ENCODE results near the gene COP1.

DNA sequence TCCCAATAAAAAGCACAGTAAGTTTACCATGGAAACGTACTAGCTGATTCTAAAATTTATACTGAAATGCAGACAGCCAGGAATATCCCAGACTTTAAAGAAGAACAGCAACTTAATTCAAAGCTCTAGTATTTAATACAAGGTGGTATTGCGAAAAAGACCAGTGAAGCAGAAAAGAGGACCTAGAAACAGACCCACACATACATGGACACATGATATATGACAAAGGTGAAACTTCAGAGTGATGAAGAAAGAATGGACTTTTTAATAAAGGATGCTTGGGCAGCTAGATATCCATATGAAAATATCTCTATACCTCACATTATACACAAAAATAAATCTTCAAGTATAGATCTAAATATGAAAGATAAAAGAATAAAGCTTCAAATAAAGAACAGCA lies 62.6 kb downstream of the COP1 start:
- TF ChIP-seq EZH2 (IDR thresholded peaks at IDR 0.05) (no peak), POLR2AphosphoS5 (IDR thresholded peaks at IDR 0.05; ENCODE audit: borderline replicate concordance, low read depth, low read length) (no peak), FOXP2 (optimal IDR thresholded peaks at IDR 0.05; ENCODE audit: control extremely low read depth, extremely low read length, insufficient read depth) (no peak)

Measured in SK-N-MC (cell line).